AG09309 (cell line): Measurements from ENCODE around the gene OLIG1.

ENCODE experiments used
- DNase-seq: peaks from one replicate; pipeline ENCODE4 v3.0.0-alpha.2; 2010; ENCODE audit warnings: low read depth
- H3K4me3 ChIP-seq: 2 replicates; pipeline ENCODE4 v1.5.1; 2011; ENCODE audit warnings: mild to moderate bottlenecking, low read depth, low read length, moderate library complexity; ENCODE audit not compliant: control insufficient read depth
- CTCF ChIP-seq: IDR thresholded peaks from 2 replicates; pipeline ENCODE4 v1.5.1; 2011; ENCODE audit warnings: mild to moderate bottlenecking, low read depth, low read length, inconsistent platforms; ENCODE audit not compliant: insufficient read depth, control insufficient read depth; ENCODE audit errors: missing control alignments

OLIG1 gene

GRCh38 chr21:33027401-33028286 lies 42.3 kb upstream of the OLIG1 start:
- no peak for TF ChIP-seq CTCF
- DNase-seq: no peak
- no peak overlapping the region for H3K4me3 ChIP-seq

- H3K4me3 ChIP-seq: no peak overlapping the region
- no peak for TF ChIP-seq CTCF
- DNase-seq: no peak
These were observed 41.7 kb upstream of the OLIG1 start for GRCh38 chr21:33028287-33028670.

- no peak for DNase-seq
- no peak for TF ChIP-seq CTCF
- H3K4me3 ChIP-seq: no peak overlapping the region
These were observed 41.1 kb upstream of the OLIG1 start for GRCh38 chr21:33028773-33029384.

DNA sequence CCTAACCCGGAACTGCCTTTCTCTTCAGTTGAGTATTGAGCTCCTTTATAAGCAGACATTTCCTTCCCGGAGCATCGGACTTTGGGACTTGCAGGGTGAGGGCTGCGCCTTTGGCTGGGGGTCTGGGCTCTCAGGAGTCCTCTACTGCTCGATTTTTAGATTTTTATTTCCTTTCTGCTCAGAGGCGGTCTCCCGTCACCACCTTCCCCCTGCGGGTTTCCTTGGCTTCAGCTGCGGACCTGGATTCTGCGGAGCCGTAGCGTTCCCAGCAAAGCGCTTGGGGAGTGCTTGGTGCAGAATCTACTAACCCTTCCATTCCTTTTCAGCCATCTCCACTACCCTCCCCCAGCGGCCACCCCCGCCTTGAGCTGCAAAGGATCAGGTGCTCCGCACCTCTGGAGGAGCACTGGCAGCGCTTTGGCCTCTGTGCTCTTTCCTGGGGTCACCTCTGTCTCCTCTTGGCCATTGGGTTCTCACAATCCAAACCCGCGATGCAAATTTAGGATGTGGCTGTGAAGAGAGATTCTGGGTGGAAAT lies 40.5 kb upstream of the OLIG1 start:
- no peak for DNase-seq
- no peak overlapping the region for H3K4me3 ChIP-seq
- TF ChIP-seq CTCF: no peak

GRCh38 chr21:33029975-33030461 lies 39.9 kb upstream of the OLIG1 start:
- no peak overlapping the region for H3K4me3 ChIP-seq
- no peak for DNase-seq

More at GRCh38 chr21:33029975-33030461, 39.9 kb upstream of the OLIG1 start:
- no peak for TF ChIP-seq CTCF
